SK-N-MC (cell line): ENCODE results near the gene RYR1.

Experiments used
- EZH2 ChIP-seq: fragments of 200-600 bp; sonication (generic); IDR thresholded peaks from one replicate; pipeline ENCODE4 v1.6.1; 2017; ENCODE audit warnings: antibody characterized with exemption
- FOXP2 ChIP-seq: optimal IDR thresholded peaks from 2 replicates; pipeline ENCODE3; 2011; ENCODE audit warnings: mild to moderate bottlenecking, moderate library complexity; ENCODE audit not compliant: insufficient read depth; ENCODE audit errors: extremely low read length, control extremely low read depth
- POLR2AphosphoS5 ChIP-seq: IDR thresholded peaks from 2 replicates; pipeline ENCODE4 v1.6.1; 2012; ENCODE audit warnings: mild to moderate bottlenecking, low read depth, low read length, borderline replicate concordance

DNA sequence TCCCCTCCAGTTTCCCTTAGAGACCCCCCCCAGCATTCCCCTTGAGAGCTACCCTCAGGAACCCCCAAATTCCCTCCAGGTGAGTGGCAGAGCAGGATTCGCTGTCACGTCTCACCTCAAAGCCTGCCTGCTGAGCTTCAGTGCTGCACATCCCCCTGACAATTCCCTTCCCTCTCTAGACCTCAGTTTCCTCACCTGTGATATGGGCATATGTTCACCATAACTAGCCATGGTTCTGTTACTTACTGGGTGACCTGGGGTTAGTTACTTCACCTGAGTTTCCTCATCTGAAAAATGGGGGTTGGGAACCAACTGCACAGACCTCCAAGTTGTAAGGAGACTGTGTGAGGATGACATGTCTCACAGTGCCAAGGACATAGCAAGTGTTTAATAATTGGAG is 75.5 kb downstream of the RYR1 start:
- TF ChIP-seq EZH2 (no peak), POLR2AphosphoS5 (no peak), FOXP2 (no peak)
